Neural progenitor cell (in vitro differentiated cells): Measurements from ENCODE around the gene SLCO6A1.

Experiments used
- CTCF ChIP-seq: fragments of 200-600 bp; sonication (generic); IDR thresholded peaks from 2 replicates; pipeline ENCODE4 v1.5.1; 2017; ENCODE audit warnings: antibody characterized with exemption, mild to moderate bottlenecking
- EZH2 ChIP-seq: fragments of 200-600 bp; sonication (generic); IDR thresholded peaks from 2 replicates; pipeline ENCODE4 v1.6.1; 2017; ENCODE audit warnings: antibody characterized with exemption, mild to moderate bottlenecking, moderate library complexity
- EZH2phosphoT487 ChIP-seq: fragments of 200-600 bp; sonication (generic); IDR thresholded peaks from 2 replicates; pipeline ENCODE4 v1.6.1; 2017; ENCODE audit warnings: antibody characterized with exemption

GRCh38 chr5:102481054-102481715, 17.6 kb downstream of the SLCO6A1 start:
- TF ChIP-seq CTCF, result no peak
- TF ChIP-seq EZH2, result no peak
- no peak for TF ChIP-seq EZH2phosphoT487
